Astrocyte of the cerebellum (primary cell): Measurements from ENCODE around the gene PNPLA2.

ENCODE experiments used
- DNase-seq: peaks from one replicate; pipeline ENCODE4 v3.0.0-alpha.2; 2011; ENCODE audit warnings: low read depth
- H3K4me3 ChIP-seq: 2 replicates; pipeline ENCODE4 v1.5.1; 2011; ENCODE audit warnings: mild to moderate bottlenecking, low read depth, low read length, moderate library complexity
- CTCF ChIP-seq: IDR thresholded peaks from 2 replicates; pipeline ENCODE4 v1.5.1; 2012; ENCODE audit warnings: low read length, low read depth, moderate library complexity, mild to moderate bottlenecking; ENCODE audit errors: missing control alignments
- in situ Hi-C: cut with HindIII; loops from 2 replicates; pipeline ENCODE4 v1.10.0; 2017; ENCODE audit warnings: low sequenced_read_pairs

PNPLA2 gene

GRCh38 chr11:865462-866430 is 47.0 kb downstream of the PNPLA2 start:
- no peak for DNase-seq
- H3K4me3 ChIP-seq, result no peak overlapping the region
- no peak for TF ChIP-seq CTCF
- in situ Hi-C loops, result no loop called here

- H3K4me3 ChIP-seq, result no peak overlapping the region
- TF ChIP-seq CTCF, result no peak
- no peak for DNase-seq
- in situ Hi-C loops, result no loop called here
These were observed 47.8 kb downstream of the PNPLA2 start for GRCh38 chr11:866481-866880.

- no peak for DNase-seq
- in situ Hi-C loops, result no loop called here
These were observed 49.2 kb downstream of the PNPLA2 start for GRCh38 chr11:867856-868358.

GRCh38 chr11:868394-868793 is 49.7 kb downstream of the PNPLA2 start:
- DNase-seq, result no peak
- in situ Hi-C loops, result no loop called here
- H3K4me3 ChIP-seq, result no peak overlapping the region
- no peak for TF ChIP-seq CTCF

More at GRCh38 chr11:867856-868358, 49.2 kb downstream of the PNPLA2 start:
- no peak for TF ChIP-seq CTCF
- no peak overlapping the region for H3K4me3 ChIP-seq

- TF ChIP-seq CTCF, result no peak
- in situ Hi-C loops, result no loop called here
These were observed 50.1 kb downstream of the PNPLA2 start for GRCh38 chr11:868802-869201.

GRCh38 chr11:869399-870126 is 50.8 kb downstream of the PNPLA2 start:
- DNase-seq, result no peak
- TF ChIP-seq CTCF, result no peak
- in situ Hi-C loops, result no loop called here
- H3K4me3 ChIP-seq, result no peak overlapping the region

More at GRCh38 chr11:868802-869201, 50.1 kb downstream of the PNPLA2 start:
- DNase-seq, result no peak
- H3K4me3 ChIP-seq, result no peak overlapping the region
